ENCODE measurements around the gene RABEP2.
A peak's percentile ranks its signal among the peaks of the same experiment; 100 is the strongest.
"Not testable (repeated sequence)": the region's sequence is repeated elsewhere in the genome, so short reads cannot be mapped to it uniquely, and the experiment has no call there.

The RABEP2 gene

DNA sequence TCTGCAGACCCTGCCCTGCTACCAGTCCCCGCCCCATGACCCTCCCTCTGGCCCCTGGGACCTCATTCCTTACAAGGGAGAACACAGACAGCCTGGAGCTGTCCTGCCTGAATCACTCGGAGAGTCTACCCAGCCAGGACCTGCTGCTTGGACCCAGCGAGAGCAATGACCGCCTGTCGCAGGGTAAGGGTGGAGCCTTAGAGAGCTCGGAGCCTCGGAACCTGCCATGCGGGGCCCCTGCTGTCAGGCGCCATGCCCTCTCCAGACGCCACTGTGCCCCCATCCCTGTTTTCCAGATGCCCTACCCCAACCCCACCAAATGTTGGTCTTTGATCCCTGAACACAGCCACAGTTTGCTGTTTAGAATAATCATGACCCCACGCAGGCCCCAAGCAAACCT is 55.8 kb downstream of the RABEP2 start:
- 0 out of 2 replicates have a peak, but pooled peaks cover 6% of the 10 kb centered on the region for H3K36me3 ChIP-seq (ENCODE audit: insufficient read depth, low read length)
- H2AFZ ChIP-seq (ENCODE audit: low read length, unreplicated experiment), result no peak overlapping the region
- H3K79me2 ChIP-seq (ENCODE audit: control insufficient read depth, insufficient read depth, low read length, unreplicated experiment), result peaks cover 16% of the 10 kb centered on the region
- no peaks in the 10 kb centered on the region for H3K27me3 ChIP-seq (ENCODE audit: insufficient read depth, low read length)
- H3K4me3 ChIP-seq (ENCODE audit: low read depth, low read length), result no peak overlapping the region
- H3K27ac ChIP-seq (ENCODE audit: low read depth, low read length), result no peak overlapping the region
- peaks cover 8% of the 10 kb centered on the region for H3K4me1 ChIP-seq (ENCODE audit: control insufficient read depth, insufficient read depth, low read length, unreplicated experiment)

DNA sequence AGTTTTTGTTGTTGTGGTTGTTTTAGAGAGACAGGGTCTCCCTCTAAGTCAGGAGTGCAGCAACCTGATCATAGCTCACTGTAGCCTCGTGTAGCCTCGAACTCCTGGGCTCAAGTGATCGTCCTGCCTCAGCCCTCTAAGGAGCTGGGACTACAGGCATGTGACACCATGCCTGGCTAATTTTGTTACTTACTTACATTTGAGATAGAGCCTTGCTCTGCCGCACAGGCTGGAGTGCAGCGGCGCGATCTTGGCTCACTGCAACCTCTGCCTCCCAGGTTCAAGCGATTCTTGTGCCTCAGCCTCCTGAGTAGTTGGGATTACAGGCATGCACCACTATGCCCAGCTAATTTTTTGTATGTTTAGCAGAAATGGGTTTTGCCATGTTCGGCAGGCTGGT is 57.4 kb downstream of the RABEP2 start:
- H2AFZ ChIP-seq (ENCODE audit: low read length, unreplicated experiment); H3K4me3 ChIP-seq (ENCODE audit: low read depth, low read length): not testable (repeated sequence)

DNA sequence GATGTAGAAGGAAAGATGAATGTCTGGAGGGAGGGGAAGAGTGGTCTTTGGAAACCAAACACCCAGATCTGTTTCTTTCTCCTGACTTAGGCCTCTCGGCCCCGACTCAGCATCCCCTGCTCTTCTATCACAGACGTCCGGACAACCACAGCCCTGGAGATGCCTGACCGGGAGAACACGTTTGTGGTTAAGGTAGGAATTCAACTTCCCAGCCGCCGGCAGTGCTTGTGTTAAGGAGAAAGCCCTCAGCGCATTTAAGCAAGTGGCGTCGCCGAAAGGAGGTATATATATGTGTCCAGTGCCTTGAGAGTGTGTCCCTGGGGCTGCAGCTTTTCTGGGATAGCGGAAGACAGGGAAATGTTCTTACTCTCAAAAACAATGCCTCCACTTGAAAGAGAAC is 57.8 kb downstream of the RABEP2 start:
- Histone ChIP-seq H3K36me3 (ENCODE audit: insufficient read depth, low read length) (0 out of 2 replicates have a peak, but pooled peaks cover 6% of the 10 kb centered on the region), H3K27ac (ENCODE audit: low read depth, low read length) (no peak overlapping the region), H3K79me2 (ENCODE audit: control insufficient read depth, insufficient read depth, low read length, unreplicated experiment) (peaks cover 26% of the 10 kb centered on the region)

More for the DNA sequence above, 57.4 kb downstream of the RABEP2 start:
- not testable (repeated sequence) for H3K27me3 ChIP-seq (ENCODE audit: insufficient read depth, low read length); H3K4me1 ChIP-seq (ENCODE audit: control insufficient read depth, insufficient read depth, low read length, unreplicated experiment); H3K36me3 ChIP-seq (ENCODE audit: insufficient read depth, low read length); H3K27ac ChIP-seq (ENCODE audit: low read depth, low read length)
- peaks cover 24% of the 10 kb centered on the region for H3K79me2 ChIP-seq (ENCODE audit: control insufficient read depth, insufficient read depth, low read length, unreplicated experiment)

DNA sequence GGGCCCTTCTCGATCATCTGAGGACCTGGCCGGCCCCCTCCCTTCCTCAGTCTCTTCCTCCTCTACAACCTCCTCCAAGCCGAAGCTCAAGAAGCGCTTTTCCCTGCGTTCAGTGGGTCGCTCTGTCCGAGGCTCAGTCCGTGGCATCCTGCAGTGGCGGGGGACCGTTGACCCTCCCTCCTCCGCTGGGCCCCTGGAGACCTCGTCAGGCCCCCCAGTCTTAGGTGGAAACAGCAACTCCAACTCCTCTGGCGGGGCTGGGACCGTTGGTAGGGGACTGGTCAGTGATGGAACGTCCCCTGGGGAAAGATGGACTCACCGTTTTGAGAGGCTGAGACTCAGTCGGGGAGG is 58.6 kb downstream of the RABEP2 start:
- no peak overlapping the region for H3K27ac ChIP-seq (ENCODE audit: low read depth, low read length)
- H2AFZ ChIP-seq (ENCODE audit: low read length, unreplicated experiment), result no peak overlapping the region
- 0 out of 2 replicates have a peak, but pooled peaks cover 6% of the 10 kb centered on the region for H3K36me3 ChIP-seq (ENCODE audit: insufficient read depth, low read length)
- H3K4me1 ChIP-seq (ENCODE audit: control insufficient read depth, insufficient read depth, low read length, unreplicated experiment), result peaks cover 14% of the 10 kb centered on the region
- H3K27me3 ChIP-seq (ENCODE audit: insufficient read depth, low read length), result no peaks in the 10 kb centered on the region
- no peak overlapping the region for H3K4me3 ChIP-seq (ENCODE audit: low read depth, low read length)
- H3K79me2 ChIP-seq (ENCODE audit: control insufficient read depth, insufficient read depth, low read length, unreplicated experiment), result peaks cover 34% of the 10 kb centered on the region

More for the DNA sequence above, 57.8 kb downstream of the RABEP2 start:
- Histone ChIP-seq H3K27me3 (ENCODE audit: insufficient read depth, low read length) (no peaks in the 10 kb centered on the region), H3K4me1 (ENCODE audit: control insufficient read depth, insufficient read depth, low read length, unreplicated experiment) (peaks cover 9% of the 10 kb centered on the region), H2AFZ (ENCODE audit: low read length, unreplicated experiment) (no peak overlapping the region), H3K4me3 (ENCODE audit: low read depth, low read length) (no peak overlapping the region)

DNA sequence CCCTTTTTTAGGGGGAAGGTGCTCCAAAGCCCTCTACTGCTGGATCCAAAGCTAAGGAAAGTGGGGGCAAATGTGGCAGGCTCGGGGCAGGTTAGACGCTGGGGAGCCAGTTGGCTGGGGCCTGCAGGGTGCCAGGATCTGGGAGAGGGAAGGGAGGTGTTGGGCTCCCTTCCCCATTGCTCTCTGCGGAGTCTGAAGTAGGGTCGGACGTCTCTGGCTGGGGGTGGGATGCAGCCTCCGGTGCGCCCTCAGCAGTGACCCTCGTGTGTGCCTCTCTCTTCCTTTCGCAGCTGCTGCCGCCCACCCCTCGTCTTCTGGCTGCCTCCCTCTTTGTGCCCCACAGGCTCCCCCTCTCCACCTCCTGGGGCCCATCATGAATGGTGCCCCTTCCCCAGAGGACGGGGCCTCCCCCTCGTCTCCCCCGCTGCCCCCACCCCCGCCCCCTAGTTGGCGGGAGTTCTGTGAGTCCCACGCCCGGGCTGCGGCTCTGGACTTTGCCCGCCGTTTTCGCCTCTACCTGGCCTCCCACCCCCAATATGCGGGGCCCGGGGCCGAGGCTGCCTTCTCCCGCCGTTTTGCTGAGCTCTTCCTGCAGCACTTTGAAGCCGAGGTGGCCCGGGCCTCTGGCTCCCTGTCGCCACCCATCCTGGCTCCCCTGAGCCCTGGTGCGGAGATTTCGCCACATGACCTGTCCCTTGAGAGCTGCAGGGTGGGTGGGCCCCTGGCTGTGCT is 59.1 kb downstream of the RABEP2 start:
- no peak overlapping the region for H2AFZ ChIP-seq (ENCODE audit: low read length, unreplicated experiment)
- H3K4me1 ChIP-seq (ENCODE audit: control insufficient read depth, insufficient read depth, low read length, unreplicated experiment), result peaks cover 14% of the 10 kb centered on the region
- H3K4me3 ChIP-seq (ENCODE audit: low read depth, low read length), result no peak overlapping the region
- peaks cover 34% of the 10 kb centered on the region for H3K79me2 ChIP-seq (ENCODE audit: control insufficient read depth, insufficient read depth, low read length, unreplicated experiment)
- no peak overlapping the region for H3K27ac ChIP-seq (ENCODE audit: low read depth, low read length)
- H3K36me3 ChIP-seq (ENCODE audit: insufficient read depth, low read length), result 0 out of 2 replicates have a peak, but pooled peaks cover 6% of the 10 kb centered on the region
- no peaks in the 10 kb centered on the region for H3K27me3 ChIP-seq (ENCODE audit: insufficient read depth, low read length)

DNA sequence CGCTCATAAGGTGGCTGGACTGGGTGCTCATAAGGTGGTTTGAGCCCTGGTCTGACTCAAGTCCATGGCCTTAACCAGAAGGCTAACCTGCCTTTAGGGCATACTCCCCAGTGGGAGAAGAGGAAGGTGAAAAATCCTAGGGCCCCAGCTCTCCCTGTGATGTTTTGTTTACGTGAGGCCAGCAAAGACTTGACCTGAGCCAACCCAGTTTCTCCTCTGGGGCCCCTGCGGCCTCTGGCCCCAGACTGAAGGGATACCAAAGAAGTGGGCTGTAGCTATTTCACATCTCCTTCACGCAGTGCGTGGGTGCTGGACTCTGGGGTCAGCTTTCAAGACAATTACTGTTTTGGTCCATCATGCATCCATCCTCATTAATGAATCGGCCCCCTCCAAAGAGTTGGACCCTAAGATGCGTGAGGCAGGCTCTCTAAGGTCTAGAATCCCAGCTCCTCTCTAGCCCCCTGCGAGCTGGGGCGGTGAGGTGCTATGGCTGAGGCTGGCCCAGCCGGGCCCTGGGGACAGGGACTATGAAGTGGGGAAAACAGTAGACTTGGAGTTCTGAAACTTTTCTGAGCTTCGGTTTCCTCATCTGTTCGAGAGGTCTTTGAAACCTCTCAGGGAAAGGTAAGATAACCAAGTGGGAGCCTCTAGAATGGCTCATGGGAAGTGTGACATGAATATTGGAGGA is 59.9 kb downstream of the RABEP2 start:
- 0 out of 2 replicates have a peak, but pooled peaks cover 6% of the 10 kb centered on the region for H3K36me3 ChIP-seq (ENCODE audit: insufficient read depth, low read length)
- H2AFZ ChIP-seq (ENCODE audit: low read length, unreplicated experiment), result no peak overlapping the region
- H3K27me3 ChIP-seq (ENCODE audit: insufficient read depth, low read length), result no peaks in the 10 kb centered on the region
- H3K27ac ChIP-seq (ENCODE audit: low read depth, low read length), result no peak overlapping the region
- H3K4me1 ChIP-seq (ENCODE audit: control insufficient read depth, insufficient read depth, low read length, unreplicated experiment), result peaks cover 14% of the 10 kb centered on the region
- H3K4me3 ChIP-seq (ENCODE audit: low read depth, low read length), result peak overlapping the region; percentile 91
- H3K79me2 ChIP-seq (ENCODE audit: control insufficient read depth, insufficient read depth, low read length, unreplicated experiment), result peaks cover 34% of the 10 kb centered on the region

DNA sequence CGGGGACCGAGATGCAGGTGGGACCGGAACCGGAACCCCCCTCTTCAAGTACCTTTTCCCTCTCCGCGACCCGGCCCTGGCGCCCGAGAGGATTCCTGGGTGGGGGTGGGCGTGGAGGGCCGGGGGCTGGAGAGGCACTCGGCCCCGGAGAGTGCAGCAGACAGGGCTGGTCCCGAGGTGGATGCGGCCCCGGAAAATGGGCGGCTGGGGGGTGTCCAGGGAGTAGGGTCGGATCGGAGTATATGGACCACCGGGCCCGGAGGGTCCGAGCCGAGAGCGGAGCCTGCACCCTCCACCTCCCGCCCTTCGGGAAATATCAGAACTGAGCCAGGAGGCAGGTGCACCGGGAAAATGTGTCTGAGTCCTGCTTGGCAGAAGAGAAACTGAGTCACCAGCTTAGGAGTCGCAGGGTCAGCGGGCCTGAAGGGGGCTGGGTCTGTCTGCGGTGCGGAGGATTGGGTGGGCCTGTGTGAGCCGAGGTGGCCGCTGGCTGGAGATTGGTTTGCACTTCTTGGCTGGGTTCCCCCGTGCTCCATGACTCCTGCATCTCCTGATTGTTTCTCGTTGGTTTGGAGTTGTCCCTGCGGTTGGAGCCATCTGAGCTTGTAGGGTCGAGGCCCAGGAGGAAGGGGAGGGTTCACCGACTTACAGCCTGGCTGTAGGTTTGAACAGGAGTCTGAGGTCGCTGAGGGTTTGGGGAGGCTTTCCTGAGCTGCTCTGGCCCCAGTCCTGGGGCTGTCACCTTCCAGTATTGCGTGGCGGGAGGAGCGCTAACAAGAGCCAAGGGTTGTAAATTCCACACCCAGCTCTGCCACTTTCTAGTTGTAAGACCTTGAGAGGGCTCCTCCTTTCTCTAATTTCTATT is 60.9 kb downstream of the RABEP2 start:
- Histone ChIP-seq H3K27ac (ENCODE audit: low read depth, low read length) (peak overlapping the region; percentile 80), H3K4me1 (ENCODE audit: control insufficient read depth, insufficient read depth, low read length, unreplicated experiment) (peaks cover 14% of the 10 kb centered on the region), H2AFZ (ENCODE audit: low read length, unreplicated experiment) (peak overlapping the region; percentile 44), H3K27me3 (ENCODE audit: insufficient read depth, low read length) (no peaks in the 10 kb centered on the region), H3K79me2 (ENCODE audit: control insufficient read depth, insufficient read depth, low read length, unreplicated experiment) (peaks cover 34% of the 10 kb centered on the region), H3K36me3 (ENCODE audit: insufficient read depth, low read length) (0 out of 2 replicates have a peak, but pooled peaks cover 4% of the 10 kb centered on the region), H3K4me3 (ENCODE audit: low read depth, low read length) (peak overlapping the region; percentile 91)

DNA sequence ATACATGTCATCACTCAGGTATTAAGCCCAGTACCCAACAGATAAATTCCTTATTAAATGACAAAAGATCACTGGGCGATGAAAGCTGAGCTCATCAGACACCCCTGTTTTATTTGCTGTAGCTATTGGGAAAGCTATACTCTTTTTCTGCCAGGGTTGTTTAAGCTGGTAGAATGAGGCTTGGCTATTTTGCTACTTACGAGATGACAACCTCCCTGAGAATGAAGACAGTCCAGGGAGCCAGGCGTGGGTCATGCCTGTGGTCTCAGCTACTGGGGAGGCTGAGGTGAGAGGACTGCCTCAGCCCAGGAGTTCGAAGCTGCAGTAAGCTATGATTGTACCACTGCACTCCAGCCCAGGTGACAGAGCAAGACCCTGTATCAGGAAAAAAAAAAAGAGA is 65.7 kb downstream of the RABEP2 start:
- no peak overlapping the region for H3K27ac ChIP-seq (ENCODE audit: low read depth, low read length)

DNA sequence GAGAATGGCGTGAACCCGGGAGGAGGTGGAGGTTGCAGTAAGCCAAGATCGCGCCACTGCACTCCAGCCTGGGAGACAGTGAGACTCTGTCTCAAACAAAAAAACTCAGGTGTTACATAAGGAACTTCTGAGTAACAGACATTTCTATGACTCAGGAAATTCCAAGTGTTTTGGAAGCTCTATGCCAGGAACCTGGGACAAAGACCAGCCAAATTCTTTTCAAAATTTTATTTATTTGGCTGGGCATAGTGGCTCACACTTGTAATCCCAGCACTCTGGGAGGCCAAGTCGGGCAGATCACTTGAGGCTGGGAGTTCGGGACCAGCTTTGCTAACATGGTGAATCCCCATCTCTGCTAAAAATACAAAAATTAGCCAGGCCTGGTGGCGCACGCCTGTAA is 66.6 kb downstream of the RABEP2 start:
- Histone ChIP-seq H3K27me3 (ENCODE audit: insufficient read depth, low read length) (no peaks in the 10 kb centered on the region), H3K4me1 (ENCODE audit: control insufficient read depth, insufficient read depth, low read length, unreplicated experiment) (peaks cover 16% of the 10 kb centered on the region), H3K36me3 (ENCODE audit: insufficient read depth, low read length) (no peaks in the 10 kb centered on the region), H2AFZ (ENCODE audit: low read length, unreplicated experiment) (no peak overlapping the region), H3K27ac (ENCODE audit: low read depth, low read length) (no peak overlapping the region), H3K79me2 (ENCODE audit: control insufficient read depth, insufficient read depth, low read length, unreplicated experiment) (peaks cover 16% of the 10 kb centered on the region), H3K4me3 (ENCODE audit: low read depth, low read length) (no peak overlapping the region)

More for the DNA sequence above, 65.7 kb downstream of the RABEP2 start:
- H3K79me2 ChIP-seq (ENCODE audit: control insufficient read depth, insufficient read depth, low read length, unreplicated experiment), result peaks cover 22% of the 10 kb centered on the region
- H2AFZ ChIP-seq (ENCODE audit: low read length, unreplicated experiment), result no peak overlapping the region
- H3K36me3 ChIP-seq (ENCODE audit: insufficient read depth, low read length), result no peaks in the 10 kb centered on the region
- no peaks in the 10 kb centered on the region for H3K27me3 ChIP-seq (ENCODE audit: insufficient read depth, low read length)
- no peak overlapping the region for H3K4me3 ChIP-seq (ENCODE audit: low read depth, low read length)
- peaks cover 16% of the 10 kb centered on the region for H3K4me1 ChIP-seq (ENCODE audit: control insufficient read depth, insufficient read depth, low read length, unreplicated experiment)

Data from ACC112 (cell line).